Activated B cell treated with CpG ODN at 0.5 μM for 24 hours (primary cell): ENCODE measurements around the gene SH3PXD2A. TPM values are rescaled to one million over a fixed set of nuclear protein-coding genes. Genes with fewer than 3 reads are reported as not detected.
A peak's percentile ranks its signal among the peaks of the same experiment; 100 is the strongest.

Experiments
- ATAC-seq: fragments of 200-7000 bp; cut with Tn5 transposase; one replicate; pipeline ENCODE4 v1.10.0; 2021; ENCODE audit warnings: low read depth, mild to moderate bottlenecking, moderate library complexity
- CTCF ChIA-PET: fragments of 350-600 bp; sonication (Branson Sonifier 250); formaldehyde crosslinking; loops from one replicate; lab custom pipeline; 2021; ENCODE audit warnings: antibody characterized with exemption; lab: Charles Lee
- POLR2A ChIA-PET: fragments of 350-600 bp; sonication (Branson Sonifier 250); formaldehyde crosslinking; loops from one replicate; lab custom pipeline; 2021; ENCODE audit warnings: antibody characterized with exemption; lab: Charles Lee
- DNase-seq: peaks from one replicate; pipeline ENCODE4 v3.0.0; 2022
- H3K27ac Mint-ChIP-seq: one replicate; pipeline ENCODE4 v1.8.0; 2020; ENCODE audit warnings: mixed read lengths
- H3K27me3 Mint-ChIP-seq: one replicate; pipeline ENCODE4 v1.8.0; 2021; ENCODE audit warnings: mixed read lengths
- H3K36me3 Mint-ChIP-seq: one replicate; pipeline ENCODE4 v1.8.0; 2021; ENCODE audit warnings: low read depth, mixed read lengths
- H3K4me1 Mint-ChIP-seq: one replicate; pipeline ENCODE4 v1.8.0; 2021; ENCODE audit warnings: mixed read lengths
- H3K4me3 Mint-ChIP-seq: one replicate; pipeline ENCODE4 v1.8.0; 2020; ENCODE audit warnings: mild to moderate bottlenecking, mixed read lengths
- H3K9me3 Mint-ChIP-seq: one replicate; pipeline ENCODE4 v1.8.0; 2020; ENCODE audit warnings: mixed read lengths
- intact Hi-C: fragments of 100-400 bp; cut with micrococcal nuclease; formaldehyde crosslinking; loops from one replicate; pipeline ENCODE4 v1.15.1; 2024
- total RNA-seq: library from RNA; stranded (reverse); gene quantifications from 2 replicates; pipeline ENCODE4 v1.2.3, GENCODE V29; 2022
- TF ChIP-seq, protein P1 (sequence below): fragments of 200-600 bp; IDR thresholded peaks from one replicate; pipeline ENCODE4 v1.8.0; 2022; ENCODE audit warnings: antibody characterized with exemption, mild to moderate bottlenecking

Gene SH3PXD2A
- total RNA-seq, 1 donor from 2014 or later: 18.2 TPM

DNA sequence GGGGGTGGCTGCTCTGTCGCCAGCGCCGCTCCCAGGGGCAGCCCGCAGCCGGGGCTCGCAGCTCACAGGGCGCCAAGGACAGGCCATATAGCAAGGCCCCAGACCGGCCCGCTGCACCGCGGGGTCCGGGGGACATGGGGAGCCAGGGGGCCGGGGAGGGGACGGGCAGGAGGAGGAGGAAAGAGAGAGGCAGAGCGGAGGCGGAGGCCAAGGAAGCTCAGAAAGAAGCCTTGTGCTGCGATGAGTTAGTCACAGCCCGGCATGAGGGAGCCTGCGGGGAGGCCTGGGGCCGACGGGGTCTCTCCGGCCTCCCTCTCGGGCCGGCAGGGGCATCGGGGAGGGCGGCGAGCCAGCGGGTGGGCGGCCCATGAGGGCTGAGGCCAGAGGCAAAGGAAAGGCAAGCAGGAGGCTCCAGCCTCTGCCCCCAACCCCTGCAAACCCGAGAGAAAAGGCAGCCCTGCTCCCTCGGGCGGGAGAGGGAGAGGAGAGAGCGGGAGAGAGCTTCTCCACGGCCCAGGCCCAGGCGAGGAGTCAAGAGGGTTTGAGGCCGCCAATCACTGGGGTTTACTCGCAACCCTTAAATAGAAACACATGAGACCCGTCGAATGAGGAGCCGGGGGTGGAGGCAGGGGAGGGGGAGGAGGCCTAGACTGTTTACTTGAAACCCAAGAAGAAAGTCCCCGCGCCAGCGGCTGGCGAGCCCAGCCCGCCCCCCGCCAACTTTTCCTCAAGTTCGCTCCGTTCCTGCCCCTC lies 194.0 kb downstream of the SH3PXD2A start:
- Mint-ChIP-seq H3K36me3 (peaks cover 14% of the 10 kb centered on the region), H3K9me3 (no peaks in the 10 kb centered on the region), H3K4me3 (peak overlapping the region; percentile 83), H3K27me3 (no peaks in the 10 kb centered on the region), H3K4me1 (peaks cover 18% of the 10 kb centered on the region), H3K27ac (no peak overlapping the region)
- intact Hi-C loops: no loop called here
- peak; percentile 22 for DNase-seq
- TF ChIP-seq, protein P1, sequence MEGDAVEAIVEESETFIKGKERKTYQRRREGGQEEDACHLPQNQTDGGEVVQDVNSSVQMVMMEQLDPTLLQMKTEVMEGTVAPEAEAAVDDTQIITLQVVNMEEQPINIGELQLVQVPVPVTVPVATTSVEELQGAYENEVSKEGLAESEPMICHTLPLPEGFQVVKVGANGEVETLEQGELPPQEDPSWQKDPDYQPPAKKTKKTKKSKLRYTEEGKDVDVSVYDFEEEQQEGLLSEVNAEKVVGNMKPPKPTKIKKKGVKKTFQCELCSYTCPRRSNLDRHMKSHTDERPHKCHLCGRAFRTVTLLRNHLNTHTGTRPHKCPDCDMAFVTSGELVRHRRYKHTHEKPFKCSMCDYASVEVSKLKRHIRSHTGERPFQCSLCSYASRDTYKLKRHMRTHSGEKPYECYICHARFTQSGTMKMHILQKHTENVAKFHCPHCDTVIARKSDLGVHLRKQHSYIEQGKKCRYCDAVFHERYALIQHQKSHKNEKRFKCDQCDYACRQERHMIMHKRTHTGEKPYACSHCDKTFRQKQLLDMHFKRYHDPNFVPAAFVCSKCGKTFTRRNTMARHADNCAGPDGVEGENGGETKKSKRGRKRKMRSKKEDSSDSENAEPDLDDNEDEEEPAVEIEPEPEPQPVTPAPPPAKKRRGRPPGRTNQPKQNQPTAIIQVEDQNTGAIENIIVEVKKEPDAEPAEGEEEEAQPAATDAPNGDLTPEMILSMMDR: no peak
- ATAC-seq: peak; percentile 63
- ChIA-PET CTCF (interaction anchor here (0.6 to 3.2 kb wide), 2 partner anchors 25 to 835 kb away, joined by 3 to 15 read pairs; no protein-coding TSS in a partner anchor), POLR2A (interaction anchor here (0.7 to 2.3 kb wide), 6 partner anchors 17 to 72 kb away, joined by 3 to 13 read pairs (median 3); no protein-coding TSS in a partner anchor)

DNA sequence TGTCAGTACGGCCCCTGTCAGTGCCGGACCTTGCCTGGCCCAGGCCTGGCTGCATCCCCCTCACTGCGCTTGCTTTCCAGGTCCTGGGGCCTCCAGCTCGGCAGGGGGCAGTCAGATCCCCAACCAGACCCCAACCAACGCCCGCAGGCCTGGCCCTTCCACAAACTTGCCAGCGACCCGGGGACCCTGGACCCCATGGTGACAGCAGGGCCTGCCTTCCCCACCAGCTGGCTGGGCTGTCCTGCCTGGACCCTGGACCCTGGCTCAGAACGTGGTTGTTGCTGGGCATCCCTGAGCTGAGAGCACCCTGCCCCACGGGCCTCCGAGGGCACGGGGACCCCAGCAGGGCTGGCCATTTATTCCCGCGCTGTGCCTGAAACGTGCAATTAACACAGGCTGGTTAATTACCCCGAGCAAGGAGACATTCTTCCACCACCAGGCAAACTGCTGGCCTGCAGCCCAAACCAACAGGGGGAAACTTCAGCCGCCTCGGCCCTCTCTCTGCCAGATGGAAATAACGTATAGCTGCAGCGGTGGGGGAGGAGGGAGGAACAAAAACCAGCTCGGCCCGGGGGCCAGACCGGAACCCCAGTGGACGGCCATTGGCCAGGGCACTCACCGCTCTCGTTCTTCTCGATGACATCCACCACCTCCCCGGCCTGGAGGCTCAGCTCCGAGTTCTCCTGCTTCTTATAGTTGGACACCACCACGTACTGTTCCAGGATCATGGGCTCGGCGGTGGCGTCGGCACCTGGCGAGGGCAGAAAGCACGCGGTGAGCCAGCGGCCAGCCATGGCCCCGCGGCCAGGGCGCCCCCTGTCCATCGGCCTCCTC lies 194.8 kb downstream of the SH3PXD2A start:
- TF ChIP-seq, protein P1: no peak
- ATAC-seq (peak; percentile 11), DNase-seq (peak; percentile 24)
- intact Hi-C loops: loop anchor here (1.0 kb wide), 2 partner anchors 18 to 26 kb away; no protein-coding TSS in a partner anchor
- ChIA-PET POLR2A (interaction anchor here (0.7 to 2.3 kb wide), 4 partner anchors 18 to 72 kb away, joined by 3 to 13 read pairs (median 4); no protein-coding TSS in a partner anchor), CTCF (interaction anchor here (3.2 kb wide), 1 partner anchor 26 kb away, joined by 15 read pairs; no protein-coding TSS in a partner anchor)
- H3K36me3 Mint-ChIP-seq: peaks cover 20% of the 10 kb centered on the region
- H3K4me1 Mint-ChIP-seq: peaks cover 18% of the 10 kb centered on the region
- no peaks in the 10 kb centered on the region for H3K9me3 Mint-ChIP-seq
- H3K27me3 Mint-ChIP-seq: no peaks in the 10 kb centered on the region
- H3K27ac Mint-ChIP-seq: peak overlapping the region; percentile 56
- H3K4me3 Mint-ChIP-seq: peak overlapping the region; percentile 83

DNA sequence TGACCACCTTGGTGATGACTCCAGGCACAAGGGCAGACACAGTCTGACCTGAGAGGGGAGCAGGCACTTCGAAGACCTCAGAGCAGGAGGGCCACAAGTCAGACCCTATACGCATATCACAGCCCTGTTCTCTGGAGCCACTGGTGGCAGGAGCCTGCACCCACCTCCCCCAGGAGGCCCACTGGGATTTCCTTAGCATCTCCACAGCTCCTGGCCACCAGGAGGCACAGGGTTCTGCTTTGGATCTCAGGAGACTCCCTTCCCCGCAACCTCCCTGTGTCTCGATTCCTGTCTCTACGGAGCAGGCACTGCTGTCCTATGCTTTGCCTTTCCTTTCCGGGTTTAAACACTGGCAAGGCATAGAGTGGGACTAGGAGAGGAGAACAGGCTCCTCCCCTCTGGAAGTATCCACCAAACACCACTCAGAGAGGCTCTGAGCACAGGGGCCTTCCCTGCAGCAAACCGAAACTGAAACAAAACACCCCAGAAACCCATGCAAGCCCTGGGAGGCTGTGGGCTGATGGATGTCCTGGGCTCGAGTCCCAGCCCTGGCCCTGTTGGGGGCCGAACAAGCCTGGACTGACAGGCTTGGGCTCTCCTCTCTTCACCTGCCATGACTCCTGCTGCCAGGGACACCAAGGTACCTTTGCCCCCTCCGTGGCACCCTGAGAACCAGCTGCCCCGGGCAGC lies 195.6 kb downstream of the SH3PXD2A start:
- H3K4me3 Mint-ChIP-seq: peak overlapping the region; percentile 83
- H3K27ac Mint-ChIP-seq: peak overlapping the region; percentile 56
- peaks cover 25% of the 10 kb centered on the region for H3K36me3 Mint-ChIP-seq
- TF ChIP-seq, protein P1: no peak
- DNase-seq: peak; percentile 24
- H3K4me1 Mint-ChIP-seq: peaks cover 18% of the 10 kb centered on the region
- CTCF ChIA-PET: interaction anchor here (1.5 to 3.2 kb wide), 2 partner anchors 26 kb away, joined by 8 to 15 read pairs; no protein-coding TSS in a partner anchor
- H3K27me3 Mint-ChIP-seq: no peaks in the 10 kb centered on the region
- peak; percentile 76 for ATAC-seq
- intact Hi-C loops: loop anchor here (1.0 kb wide), 2 partner anchors 18 to 26 kb away; no protein-coding TSS in a partner anchor
- H3K9me3 Mint-ChIP-seq: no peaks in the 10 kb centered on the region
- POLR2A ChIA-PET: interaction anchor here (1.4 kb wide), 1 partner anchor 20 kb away, joined by 5 read pairs; no protein-coding TSS in a partner anchor

DNA sequence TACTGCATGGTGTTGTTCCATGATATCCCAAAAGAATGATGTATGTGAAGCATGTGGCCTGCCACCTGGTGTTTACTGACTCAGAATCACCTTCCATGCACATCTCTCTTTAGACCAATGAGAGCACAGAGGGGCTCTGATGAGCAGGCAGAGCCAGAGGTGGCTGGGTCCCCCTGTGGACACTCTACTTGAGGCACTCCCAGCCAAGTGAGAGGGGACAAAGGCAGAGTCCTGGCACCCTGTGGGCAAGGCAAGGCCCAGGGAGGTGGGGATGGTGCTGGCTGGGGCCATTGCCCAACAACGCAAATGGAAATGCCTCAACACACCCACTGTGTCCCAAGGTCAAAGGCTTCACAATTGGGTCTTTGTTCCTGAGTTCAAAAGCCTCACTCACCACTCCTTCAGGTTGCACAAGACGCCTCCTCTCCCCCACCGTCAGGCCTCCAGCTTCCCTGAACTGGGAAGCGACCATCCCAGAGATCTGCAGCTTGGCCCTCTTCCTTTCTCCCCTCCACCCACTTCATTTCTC lies 197.3 kb downstream of the SH3PXD2A start:
- ATAC-seq (no peak), DNase-seq (no peak)
- no peaks in the 10 kb centered on the region for H3K27me3 Mint-ChIP-seq
- CTCF ChIA-PET: interaction anchor here (1.5 kb wide), 1 partner anchor 28 kb away, joined by 8 read pairs; no protein-coding TSS in a partner anchor
- POLR2A ChIA-PET: interaction anchor here (0.5 kb wide), 1 partner anchor 638 kb away, joined by 9 read pairs; no protein-coding TSS in a partner anchor
- H3K4me1 Mint-ChIP-seq: peaks cover 16% of the 10 kb centered on the region
- peaks cover 25% of the 10 kb centered on the region for H3K36me3 Mint-ChIP-seq
- H3K9me3 Mint-ChIP-seq: no peaks in the 10 kb centered on the region
- intact Hi-C loops: no loop called here
- no peak overlapping the region for H3K4me3 Mint-ChIP-seq
- no peak overlapping the region for H3K27ac Mint-ChIP-seq
- TF ChIP-seq, protein P1: no peak
